Inflammatory macrophage (primary cell): ENCODE measurements around the gene PPP4R4.
"Not testable (repeated sequence)": the region's sequence is repeated elsewhere in the genome, so short reads cannot be mapped to it uniquely, and the experiment has no call there.

ENCODE experiments used
- DNase-seq, 2 donors: peaks; one replicate each; pipeline ENCODE4 v3.0.0-alpha.2; 2020 to 2022

The PPP4R4 gene

DNA sequence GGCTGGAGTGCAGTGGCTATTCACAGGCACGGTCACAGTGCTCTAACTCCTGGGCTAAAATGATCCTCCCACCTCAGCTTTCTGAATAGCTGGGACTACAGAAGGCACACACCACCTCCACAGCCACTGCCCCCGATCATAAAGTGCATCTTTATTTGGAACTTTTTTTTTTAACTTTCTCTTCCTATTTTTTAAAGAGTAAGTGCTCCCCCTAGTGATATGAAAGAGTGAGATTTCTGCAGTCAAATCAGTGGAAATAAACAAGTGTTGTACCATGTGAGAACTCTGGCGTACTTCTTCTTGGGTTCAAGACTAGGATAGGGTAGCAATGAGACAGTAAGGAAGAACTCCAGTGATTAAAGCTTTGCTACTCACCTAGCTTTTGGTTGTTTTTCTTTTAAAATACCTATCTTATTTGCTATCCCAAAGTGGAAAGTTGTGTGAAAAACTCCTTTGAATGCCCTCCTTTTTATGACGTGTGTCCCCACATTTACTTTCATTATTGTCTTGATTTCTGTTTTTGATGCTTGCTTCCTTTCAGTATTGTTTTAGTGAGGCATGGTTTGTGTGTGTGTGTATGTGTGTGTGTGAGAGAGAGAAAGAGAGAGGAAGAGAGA, 6.6 kb downstream of the PPP4R4 start:
- DNase-seq, result peak; percentile 45 to 74

DNA sequence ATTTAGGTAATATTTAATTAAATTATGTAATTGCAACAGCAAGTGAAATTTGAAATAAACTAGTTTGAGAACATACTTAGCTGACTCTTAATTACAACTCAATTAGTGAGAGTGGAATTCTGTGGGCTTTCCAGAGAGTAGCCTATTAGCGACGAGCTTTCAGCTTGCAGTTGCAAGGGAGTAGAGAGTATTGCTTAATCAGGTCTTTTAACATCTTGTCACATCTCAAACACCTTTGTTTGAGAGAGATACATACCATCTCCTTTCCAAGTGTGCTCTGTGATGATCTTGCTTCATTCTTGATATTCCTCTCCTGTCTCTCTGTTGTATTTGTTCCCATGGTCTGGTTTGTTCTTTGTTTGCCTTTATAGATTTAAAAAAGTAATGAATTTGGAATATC, 7.7 kb downstream of the PPP4R4 start:
- no peak for DNase-seq

DNA sequence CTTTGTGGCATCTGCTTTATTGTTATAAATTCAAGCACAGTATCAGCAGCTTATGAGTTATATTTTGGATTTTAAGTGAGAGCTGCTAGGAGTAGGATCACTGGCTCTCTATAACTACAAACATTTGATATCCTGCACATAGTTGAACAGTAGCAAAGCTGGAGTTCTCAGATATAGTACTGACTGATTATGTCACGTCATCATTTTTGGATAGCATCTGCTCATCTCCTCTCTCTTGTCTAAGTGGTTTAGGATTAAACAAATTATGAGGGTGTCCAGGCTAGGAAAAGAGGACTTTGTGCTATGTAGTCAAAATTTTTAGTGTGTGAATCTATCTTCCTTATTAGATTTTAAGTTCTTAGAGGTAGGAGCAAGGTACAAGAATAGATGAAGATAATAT, 18.4 kb downstream of the PPP4R4 start:
- DNase-seq, result no peak

DNA sequence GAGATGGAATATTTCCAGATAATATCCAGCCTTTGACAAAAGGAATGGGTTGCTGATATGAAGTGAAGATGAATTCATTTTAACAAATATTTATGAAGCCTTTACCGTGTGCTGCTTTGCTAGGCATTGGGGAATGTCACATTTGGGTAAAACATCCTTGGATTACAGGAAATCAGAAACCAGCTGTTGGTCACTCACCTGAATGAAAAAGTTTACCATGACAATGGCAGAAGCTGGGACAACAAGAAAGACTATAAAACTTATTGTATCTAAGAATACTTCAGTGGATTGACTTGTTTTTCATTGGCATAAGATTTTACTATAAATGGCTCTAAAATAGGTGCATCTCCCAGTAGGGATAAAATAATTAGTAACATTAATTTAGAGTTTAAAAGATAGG, 19.7 kb downstream of the PPP4R4 start:
- DNase-seq, result no peak

DNA sequence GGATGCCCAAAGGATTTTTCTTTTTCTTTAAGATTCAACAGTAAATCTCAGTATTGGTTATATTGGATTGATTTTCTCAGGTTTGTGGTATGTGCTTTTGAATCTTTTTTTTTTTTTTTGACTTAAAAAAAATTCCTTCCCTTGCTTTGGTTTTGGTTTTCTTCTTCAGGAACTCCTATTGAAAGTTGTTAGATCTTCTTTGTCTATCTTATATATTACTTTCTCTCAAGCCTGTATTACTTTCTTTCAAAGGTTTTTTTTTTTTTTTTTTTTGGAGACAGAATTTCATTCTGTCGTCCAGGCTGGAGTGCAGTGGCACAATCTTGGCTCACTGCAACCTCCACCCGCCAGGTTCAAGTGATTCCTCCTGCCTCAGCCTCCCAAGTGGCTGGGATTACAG, 21.9 kb downstream of the PPP4R4 start:
- DNase-seq, result no peak

DNA sequence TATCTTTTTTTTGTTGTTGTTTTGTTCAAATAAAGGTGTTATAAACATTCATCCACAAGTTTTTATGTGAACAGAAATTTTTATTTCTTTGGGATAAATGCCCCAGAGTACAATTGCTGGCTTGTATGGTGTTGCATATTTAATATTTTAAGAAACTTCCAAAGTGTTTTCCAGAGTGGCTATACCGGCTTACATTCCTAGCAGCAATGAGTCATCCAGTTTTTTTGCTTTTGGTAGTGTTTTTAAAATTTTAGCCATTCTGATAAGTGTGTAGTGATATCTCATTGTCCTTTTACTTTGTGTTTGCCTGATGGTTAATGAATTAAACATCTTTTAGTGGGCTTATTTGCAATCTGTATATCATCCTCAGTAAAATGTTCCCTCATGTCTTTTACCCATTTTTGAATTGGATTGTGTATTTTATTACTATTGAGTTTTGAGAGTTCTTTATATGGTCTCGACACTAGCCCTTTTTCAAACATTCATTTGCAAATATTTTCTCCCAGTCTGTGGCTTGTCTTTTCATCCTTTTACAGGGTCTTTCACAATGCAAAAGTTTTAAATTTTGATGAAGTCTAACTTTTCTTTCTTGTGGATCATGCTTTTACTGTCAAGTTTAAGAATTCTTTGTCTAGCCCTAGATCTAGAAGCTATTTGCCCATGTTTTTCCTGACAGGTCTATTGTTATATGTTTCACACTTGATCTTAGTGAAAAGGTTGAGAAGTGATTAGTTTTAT, 29.5 kb downstream of the PPP4R4 start:
- no peak for DNase-seq

DNA sequence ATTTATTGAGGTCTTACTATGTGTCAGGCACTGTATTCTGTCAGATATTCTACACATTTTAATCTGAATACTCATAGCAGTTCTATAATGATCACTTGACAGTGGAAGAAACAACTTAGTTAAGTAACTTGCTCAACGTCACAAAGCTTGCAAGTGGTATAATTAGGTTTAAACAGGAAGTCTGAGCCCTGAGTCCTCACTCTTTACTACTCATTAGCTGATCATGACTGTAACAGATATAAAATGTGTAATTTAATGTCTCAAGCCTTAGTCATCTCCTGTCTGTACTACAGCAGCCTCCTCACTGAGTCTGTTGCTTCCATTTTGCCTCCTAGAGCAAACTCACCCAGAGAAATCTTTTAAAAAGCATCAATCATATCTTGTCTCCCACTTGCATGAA, 38.9 kb downstream of the PPP4R4 start:
- DNase-seq, result peak; percentile 10 to 17

DNA sequence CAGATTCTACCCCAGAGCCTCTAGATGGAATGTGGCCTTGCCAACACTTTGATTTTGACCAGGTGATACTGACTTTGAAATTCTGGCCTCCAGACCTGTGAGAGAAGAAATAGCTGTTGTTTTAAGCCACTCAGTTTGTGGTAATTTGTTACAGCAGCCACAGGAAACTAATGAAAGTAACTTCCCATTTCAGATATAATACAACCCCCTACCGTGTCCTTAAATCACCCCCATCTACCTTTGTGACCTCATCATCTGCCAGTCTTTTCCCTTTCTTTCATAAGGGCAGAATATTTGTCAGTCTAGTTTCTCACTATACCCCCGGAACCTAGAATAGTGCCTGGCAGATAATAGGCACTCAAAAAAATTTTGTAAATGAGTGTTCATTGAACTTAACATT, 39.6 kb downstream of the PPP4R4 start:
- DNase-seq, result no peak

DNA sequence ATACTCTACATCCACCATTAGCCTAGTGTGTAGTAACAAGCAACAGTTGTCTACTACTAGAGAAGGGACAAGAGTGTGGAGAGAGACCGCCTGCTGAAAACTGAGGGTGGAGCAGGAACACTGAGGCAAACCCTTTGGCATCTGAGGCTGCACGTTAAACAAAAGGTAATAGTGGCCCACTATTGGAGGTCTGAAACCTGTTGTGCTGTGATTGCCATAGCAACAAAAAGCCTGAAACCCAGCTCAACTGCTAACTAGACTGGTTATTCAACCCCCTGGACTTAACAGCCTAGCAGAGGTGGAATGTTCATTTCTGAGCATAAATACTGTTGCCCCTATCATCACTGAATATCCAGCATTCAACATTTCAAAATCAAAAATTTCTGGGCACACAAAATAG, 43.0 kb downstream of the PPP4R4 start:
- no peak for DNase-seq

DNA sequence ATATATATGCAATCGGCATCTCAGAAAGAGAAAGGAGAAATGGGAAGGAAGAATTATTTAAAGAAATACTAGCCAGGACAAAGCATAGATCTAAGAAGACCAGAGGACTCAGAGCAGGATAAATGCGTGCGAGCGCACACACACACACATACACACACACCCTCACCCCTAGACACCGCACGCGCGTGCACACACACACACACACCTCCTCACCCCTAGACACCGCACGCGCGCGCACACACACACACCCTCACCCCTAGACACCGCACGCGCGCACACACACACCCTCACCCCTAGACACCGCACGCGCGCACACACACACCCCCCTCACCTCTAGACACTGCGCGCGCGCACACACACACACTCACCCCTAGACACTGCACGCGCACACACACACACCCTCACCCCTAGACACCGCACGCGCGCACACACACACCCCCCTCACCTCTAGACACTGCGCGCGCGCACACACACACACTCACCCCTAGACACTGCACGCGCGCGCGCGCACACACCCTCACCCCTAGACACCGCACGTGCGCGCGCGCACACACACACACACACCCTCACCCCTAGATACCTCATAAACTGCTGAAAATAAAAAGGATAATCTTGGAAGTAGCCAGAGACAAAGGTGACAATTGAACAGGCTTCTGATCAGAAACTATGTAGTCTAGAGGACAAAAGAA, 44.2 kb downstream of the PPP4R4 start:
- not testable (repeated sequence) for DNase-seq

DNA sequence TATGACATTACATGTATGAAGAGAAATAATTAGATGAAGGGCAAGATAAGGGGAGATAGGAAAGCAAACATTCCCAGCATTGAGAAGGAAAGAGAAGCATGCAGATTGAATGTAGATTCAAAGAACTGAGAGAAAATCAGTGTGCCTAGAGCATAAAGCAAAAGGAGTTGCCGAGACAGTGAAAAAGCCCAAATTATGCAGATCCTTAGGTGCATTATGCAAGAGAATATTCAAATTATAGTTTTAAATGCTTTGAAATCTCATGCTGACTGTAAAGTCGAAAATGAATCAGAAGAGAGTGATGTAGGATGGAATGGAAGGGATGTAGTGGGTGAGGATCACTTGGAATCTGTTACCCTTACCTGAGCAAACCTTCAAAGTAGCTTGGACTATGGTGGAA, 49.9 kb downstream of the PPP4R4 start:
- no peak for DNase-seq

DNA sequence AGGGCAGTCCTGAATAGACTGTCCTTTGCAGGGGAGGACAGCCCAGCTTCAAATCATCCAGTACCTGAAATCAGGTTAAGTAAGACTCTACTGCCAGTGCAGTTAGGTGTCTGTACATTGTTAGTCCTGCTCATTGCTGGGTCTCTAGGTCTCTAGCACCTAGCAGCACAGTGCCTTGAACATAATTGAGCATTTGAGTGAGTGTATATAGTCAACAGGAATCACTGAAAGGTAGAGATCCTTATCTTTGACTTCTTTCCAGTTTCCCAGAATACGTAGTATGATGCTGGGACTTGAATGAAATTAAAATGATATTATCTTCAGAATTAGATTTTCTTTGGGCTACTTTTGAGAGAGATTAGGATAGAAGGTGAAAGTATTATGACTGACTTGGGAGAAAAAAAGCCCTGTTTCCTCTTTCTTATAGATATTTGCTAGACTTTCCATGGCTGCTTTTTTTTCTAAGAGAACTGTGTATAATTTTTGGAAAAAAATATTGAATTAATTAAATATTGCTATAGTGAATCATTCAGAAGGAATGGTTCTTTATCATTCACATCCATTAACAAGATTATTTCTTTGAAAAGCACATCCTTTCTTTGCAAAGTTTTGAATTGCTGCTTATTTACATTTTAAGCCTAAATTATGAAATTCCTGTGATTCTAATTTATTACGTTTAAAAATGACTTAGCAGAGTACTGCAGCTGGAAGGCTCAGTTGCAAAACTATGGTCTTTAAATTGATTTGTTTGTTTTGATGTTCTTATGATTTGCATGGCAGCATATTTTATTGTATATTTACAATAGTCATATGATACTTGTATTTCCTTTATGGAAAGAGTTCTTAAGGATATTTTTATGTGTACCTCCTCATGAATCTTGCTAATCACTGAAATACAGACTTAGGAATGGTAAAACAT, 51.6 kb downstream of the PPP4R4 start:
- no peak for DNase-seq

DNA sequence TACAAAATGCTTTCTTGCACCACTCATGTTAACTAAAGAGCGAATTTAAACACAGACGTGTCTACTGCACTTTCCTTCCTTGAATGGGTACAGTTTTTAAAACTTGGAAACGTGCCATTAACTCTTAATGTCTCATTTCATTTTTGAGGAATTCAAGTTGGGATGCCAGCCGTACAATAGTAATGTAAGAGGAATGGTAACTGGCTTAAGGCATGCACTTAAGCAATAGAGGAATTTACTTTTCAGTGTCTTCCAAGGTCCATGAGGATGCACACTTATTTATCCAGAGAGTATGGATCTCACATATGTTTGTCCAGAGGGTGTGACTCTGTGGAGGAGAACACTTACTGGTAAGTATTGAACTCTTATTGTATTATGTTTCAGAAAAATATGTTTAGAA, 52.9 kb downstream of the PPP4R4 start:
- no peak for DNase-seq

DNA sequence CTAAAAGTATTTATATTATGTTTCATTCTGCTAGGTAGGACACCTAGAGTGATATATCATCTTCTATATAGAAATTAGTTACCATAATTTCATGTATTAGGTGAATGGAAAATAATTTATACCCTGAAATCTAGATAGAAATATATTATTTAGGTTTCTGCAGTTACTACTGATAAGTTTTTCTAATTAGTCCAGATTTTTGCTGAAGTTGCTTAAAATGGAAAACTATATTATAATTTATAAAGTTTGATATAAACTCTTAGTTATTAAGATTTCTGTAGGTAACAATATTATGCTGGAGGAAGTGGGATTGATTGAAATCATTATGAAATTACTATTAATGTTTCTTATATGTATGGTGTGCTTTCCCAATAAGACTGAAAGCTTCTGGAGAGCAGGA, 62.9 kb downstream of the PPP4R4 start:
- DNase-seq, result no peak

DNA sequence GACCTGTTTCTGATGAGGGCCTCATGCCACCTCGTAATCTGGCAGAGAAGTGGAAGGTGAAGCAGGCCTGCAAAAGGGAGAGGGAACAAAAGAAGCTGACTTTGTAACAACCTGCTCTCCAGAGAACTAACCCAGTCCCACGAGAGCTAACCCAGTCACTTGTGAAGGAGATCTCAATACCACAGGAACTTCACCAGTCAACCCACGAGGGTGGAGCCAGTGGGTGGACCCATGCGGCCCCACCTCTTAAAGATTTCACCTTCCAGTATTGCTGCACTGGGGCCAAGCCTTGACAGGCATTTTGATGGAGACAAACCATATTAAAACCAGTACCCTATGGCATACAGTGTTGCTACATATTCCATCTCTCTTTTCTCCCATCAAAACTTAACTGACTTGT, 63.9 kb downstream of the PPP4R4 start:
- DNase-seq, result no peak

DNA sequence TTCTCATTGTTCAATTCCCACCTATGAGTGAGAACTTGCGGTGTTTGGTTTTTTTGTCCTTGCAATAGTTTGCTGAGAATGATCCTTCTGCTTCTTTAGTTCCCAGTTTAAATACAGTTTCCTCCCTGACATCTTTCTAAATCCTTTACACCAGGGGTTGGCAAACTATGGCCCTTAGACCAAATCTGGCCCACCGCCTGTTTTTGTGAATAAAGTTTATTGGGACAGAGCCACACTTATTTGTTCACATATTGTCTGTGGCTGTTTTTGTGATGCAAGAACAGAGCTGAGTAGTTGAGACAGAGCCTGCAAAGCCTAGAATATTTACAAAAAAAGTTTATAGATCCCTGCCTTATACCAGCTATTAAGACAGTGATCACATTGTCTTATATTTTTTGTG, 65.3 kb downstream of the PPP4R4 start:
- DNase-seq, result no peak

DNA sequence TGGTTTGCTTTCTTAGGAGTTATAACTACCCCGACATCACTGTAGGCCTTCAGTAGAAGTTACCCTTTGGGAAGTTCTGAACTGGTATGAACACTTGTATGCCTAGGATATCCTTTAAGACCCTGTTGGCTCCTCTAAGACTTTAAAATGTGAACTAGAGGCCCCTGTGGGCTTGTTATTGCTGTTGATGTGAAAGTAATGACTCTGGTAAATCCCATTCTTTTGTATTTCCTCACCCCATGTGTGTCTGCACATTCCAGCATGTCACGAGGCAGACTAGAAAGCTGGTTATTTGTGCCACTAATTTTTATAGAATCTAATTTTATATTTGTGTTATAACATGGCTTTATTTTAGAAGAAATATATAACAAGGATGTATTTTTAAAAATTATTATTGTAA, 70.1 kb downstream of the PPP4R4 start:
- no peak for DNase-seq

DNA sequence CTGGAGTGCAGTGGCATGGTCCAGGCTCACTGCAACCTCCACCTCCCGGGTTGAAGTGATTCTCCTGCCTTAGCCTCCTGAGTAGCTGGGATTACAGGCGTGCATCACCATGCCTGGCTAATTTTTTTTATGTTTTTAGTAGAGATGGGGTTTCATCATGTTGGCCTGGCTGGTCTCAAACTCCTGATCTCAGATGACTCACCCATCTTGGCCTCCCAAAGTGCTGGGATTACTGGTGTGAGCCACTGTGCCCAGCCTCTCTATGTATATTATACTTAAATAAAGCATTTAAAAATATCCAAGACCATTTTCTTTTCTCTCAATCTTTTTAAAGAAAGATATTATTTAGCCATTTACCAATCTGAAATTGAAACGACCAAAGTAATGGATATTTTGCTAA, 90.1 kb downstream of the PPP4R4 start:
- not testable (repeated sequence) for DNase-seq

DNA sequence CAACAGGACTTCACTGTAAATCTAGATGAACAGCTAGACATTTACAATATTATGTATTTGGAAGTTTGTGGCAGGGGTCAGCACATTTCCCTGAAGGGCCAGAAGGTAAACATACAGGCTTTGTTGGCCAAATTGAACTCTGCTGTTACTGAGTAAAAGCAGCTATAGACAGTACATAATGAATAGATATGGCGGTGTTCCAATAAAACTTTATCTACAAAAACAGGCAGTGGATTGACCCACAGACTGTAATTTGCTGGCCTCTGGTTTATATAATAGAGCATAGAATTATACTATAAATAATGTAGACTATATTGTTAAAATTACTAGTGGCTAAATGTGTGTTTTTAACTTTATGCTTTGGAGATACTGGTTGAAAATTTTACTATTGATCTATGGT, 93.2 kb downstream of the PPP4R4 start:
- no peak for DNase-seq

DNA sequence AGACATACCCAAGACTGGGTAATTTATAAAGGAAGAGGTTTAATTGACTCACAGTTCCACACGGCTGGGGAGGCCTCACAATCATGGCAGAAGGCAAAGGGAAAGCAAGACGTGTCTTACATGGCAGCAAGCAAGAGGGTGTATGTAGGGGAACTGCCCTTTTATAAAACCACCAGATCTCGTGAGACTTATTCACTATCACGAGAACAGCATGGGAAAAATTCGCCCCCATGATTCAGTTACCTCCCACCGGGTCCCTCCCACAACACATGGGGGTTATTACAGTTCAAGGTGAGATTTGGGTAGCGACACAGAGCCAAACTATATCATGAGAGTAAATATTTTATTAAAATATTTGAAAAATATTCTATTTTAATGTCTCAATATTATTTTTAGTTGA, 94.5 kb downstream of the PPP4R4 start:
- not testable (repeated sequence) for DNase-seq

DNA sequence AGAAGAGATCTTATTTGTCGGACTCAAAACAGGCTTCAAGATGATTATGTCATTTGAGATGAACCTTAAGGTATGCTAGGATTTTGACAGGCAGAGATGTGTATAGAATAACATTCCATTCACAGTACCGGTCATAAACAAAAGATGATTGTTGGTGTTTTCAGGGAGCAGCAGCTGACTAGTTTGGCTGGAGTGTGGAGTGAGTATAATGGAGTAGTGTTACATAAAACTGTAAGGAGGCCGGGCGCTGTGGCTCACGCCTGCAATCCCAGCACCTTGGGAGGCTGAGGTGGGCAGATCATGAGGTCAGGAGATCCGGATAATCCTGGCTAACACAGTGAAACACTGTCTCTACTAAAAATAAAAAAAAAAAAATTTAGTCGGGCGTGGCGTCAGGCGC, 95.0 kb downstream of the PPP4R4 start:
- no peak for DNase-seq

DNA sequence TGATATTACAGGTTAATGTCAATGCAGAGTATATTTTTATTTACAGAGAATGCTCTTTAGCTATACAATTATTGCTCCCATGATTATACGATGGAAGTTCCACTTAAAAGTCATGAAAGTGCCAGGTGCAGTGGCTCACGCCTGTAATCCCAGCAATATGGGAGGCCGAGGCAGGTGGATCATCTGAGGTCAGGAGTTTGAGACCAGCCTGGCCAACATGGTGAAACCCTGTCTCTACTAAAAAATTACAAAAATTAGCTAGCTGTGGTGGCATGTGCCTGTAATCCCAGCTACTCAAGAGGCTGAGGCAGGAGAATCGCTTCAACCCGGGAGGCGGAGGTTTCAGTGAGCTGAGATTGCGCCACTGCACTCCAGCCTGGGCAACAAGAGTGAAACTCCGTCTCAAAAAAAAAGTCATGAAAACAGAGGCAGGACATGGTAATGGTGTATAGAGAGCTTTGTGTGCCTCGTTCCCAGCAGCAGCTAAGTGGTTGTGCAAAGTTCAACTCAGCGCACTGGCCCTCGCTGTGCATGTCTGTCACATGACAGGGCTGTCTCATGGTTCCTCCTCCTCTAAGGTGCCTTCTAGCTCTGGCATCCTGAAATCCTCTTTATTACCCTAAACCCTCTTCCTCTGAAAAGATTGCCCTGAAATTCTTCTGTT, 102.9 kb downstream of the PPP4R4 start:
- not testable (repeated sequence) for DNase-seq
